ENCODE data around the gene TP73. TPM values are rescaled to one million over a fixed set of nuclear protein-coding genes. Genes with fewer than 3 reads are reported as not detected.
A peak's percentile ranks its signal among the peaks of the same experiment; 100 is the strongest.

The TP73 gene
- total RNA-seq, 1 experiment from 2014 or later, result 11.9 TPM

DNA sequence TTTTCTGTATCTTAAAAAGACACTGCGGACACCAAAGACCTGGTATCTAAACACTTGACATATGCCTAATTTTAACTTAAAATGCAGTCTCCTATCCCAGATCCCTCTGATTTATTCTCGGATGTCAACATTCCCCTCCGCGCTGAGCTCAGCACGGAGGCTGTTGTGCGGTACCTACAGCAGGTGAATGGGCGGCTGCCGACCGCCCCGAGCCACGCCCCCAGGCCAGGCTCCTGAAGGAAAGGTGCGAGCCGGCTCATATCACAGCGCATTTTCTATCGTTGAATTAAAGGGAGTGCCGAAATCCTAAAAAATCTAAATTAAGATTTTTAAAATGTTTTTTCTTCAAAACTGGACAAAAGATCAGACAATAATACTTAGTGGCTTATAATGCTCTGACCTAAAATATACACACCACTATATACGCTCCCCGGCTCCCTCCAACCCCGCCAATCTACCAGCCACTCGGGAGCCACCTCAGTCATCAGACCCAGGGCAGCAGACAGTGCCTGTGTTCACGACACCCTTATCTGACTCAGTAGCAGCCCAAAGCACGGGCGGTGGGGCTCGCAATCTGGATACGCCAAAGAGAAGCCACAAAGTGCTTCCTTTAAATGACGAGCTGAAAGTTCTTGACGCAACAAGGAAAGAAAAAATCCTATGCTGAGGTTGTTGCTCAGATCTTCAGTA, 6.5 kb upstream of the TP73 start:
- Histone ChIP-seq H3K4me1 (no peaks in the 10 kb centered on the region), H3K27me3 (replicated peaks; ENCODE audit: control insufficient read depth, insufficient read depth, low read length) (no peaks in the 10 kb centered on the region), H3K4me3 (ENCODE audit: low read depth, low read length) (no peak overlapping the region), H3K36me3 (ENCODE audit: control insufficient read depth, insufficient read depth, low read length) (no peaks in the 10 kb centered on the region; the same call in 1 of the 2 replicates), H3K9me3 (no peaks in the 10 kb centered on the region)
- H3K4me3 Mint-ChIP-seq (ENCODE audit: unreplicated experiment), result no peak overlapping the region
- no peaks in the 10 kb centered on the region for H3K27me3 Mint-ChIP-seq (ENCODE audit: insufficient read depth, unreplicated experiment)
- ChIA-PET POLR2A (no interaction called here), CTCF (no interaction called here)
- H3K27ac Mint-ChIP-seq (ENCODE audit: unreplicated experiment), result no peak overlapping the region
- no peaks in the 10 kb centered on the region for H3K4me1 Mint-ChIP-seq (ENCODE audit: low read depth, unreplicated experiment)
- BruUV-seq (replicated peaks), result no TSS peak
- DNase-seq, result no peak
- intact Hi-C loops (cut with micrococcal nuclease; ENCODE audit: unreplicated experiment), result no loop called here
- H3K9me3 Mint-ChIP-seq (ENCODE audit: unreplicated experiment), result no peaks in the 10 kb centered on the region
- TF ChIP-seq, protein P1, sequence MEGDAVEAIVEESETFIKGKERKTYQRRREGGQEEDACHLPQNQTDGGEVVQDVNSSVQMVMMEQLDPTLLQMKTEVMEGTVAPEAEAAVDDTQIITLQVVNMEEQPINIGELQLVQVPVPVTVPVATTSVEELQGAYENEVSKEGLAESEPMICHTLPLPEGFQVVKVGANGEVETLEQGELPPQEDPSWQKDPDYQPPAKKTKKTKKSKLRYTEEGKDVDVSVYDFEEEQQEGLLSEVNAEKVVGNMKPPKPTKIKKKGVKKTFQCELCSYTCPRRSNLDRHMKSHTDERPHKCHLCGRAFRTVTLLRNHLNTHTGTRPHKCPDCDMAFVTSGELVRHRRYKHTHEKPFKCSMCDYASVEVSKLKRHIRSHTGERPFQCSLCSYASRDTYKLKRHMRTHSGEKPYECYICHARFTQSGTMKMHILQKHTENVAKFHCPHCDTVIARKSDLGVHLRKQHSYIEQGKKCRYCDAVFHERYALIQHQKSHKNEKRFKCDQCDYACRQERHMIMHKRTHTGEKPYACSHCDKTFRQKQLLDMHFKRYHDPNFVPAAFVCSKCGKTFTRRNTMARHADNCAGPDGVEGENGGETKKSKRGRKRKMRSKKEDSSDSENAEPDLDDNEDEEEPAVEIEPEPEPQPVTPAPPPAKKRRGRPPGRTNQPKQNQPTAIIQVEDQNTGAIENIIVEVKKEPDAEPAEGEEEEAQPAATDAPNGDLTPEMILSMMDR (IDR thresholded peaks at IDR 0.05; ENCODE audit: insufficient read depth in 1 of 2, low read depth in 1 of 2, low read length in 1 of 2, severe bottlenecking in 1 of 2, unreplicated experiment in 1 of 2), result no peak
- H3K36me3 Mint-ChIP-seq (ENCODE audit: insufficient read depth, unreplicated experiment), result peaks cover 18% of the 10 kb centered on the region

DNA sequence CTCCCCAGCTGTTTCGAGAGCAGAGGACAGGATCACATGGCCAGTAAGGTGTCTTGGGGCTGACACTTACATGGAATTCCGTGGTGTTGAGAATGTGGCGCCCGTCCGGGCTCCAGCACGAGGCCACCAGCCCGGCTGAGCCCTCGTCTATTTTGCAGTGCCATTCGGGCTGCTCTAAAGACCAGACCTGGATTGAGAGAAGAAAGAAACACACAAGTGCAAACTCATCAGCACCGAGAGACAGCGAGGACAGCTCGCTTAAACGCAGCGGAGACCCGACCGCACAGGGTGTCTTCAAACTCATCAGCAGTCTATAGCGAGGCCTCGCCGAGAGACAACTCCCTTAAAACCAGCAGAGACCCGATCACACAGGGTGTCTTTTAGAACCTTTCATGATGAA, 5.7 kb upstream of the TP73 start:
- Mint-ChIP-seq H3K36me3 (ENCODE audit: insufficient read depth, unreplicated experiment) (peaks cover 18% of the 10 kb centered on the region), H3K27ac (ENCODE audit: unreplicated experiment) (no peak overlapping the region), H3K27me3 (ENCODE audit: insufficient read depth, unreplicated experiment) (no peaks in the 10 kb centered on the region), H3K9me3 (ENCODE audit: unreplicated experiment) (no peaks in the 10 kb centered on the region), H3K4me1 (ENCODE audit: low read depth, unreplicated experiment) (no peaks in the 10 kb centered on the region), H3K4me3 (ENCODE audit: unreplicated experiment) (no peak overlapping the region)
- Histone ChIP-seq H3K27me3 (replicated peaks; ENCODE audit: control insufficient read depth, insufficient read depth, low read length) (no peaks in the 10 kb centered on the region), H3K4me1 (peaks cover 4% of the 10 kb centered on the region; the same call in 1 of the 2 replicates), H3K36me3 (ENCODE audit: control insufficient read depth, insufficient read depth, low read length) (no peaks in the 10 kb centered on the region; the same call in 1 of the 2 replicates), H3K4me3 (ENCODE audit: low read depth, low read length) (no peak overlapping the region), H3K9me3 (no peaks in the 10 kb centered on the region)
- intact Hi-C loops (cut with micrococcal nuclease; ENCODE audit: unreplicated experiment), result no loop called here
- TF ChIP-seq, protein P1 (IDR thresholded peaks at IDR 0.05; ENCODE audit: insufficient read depth in 1 of 2, low read depth in 1 of 2, low read length in 1 of 2, severe bottlenecking in 1 of 2, unreplicated experiment in 1 of 2), result no peak
- ChIA-PET CTCF (no interaction called here), POLR2A (no interaction called here)
- no peak for DNase-seq
- no TSS peak for BruUV-seq (replicated peaks)

DNA sequence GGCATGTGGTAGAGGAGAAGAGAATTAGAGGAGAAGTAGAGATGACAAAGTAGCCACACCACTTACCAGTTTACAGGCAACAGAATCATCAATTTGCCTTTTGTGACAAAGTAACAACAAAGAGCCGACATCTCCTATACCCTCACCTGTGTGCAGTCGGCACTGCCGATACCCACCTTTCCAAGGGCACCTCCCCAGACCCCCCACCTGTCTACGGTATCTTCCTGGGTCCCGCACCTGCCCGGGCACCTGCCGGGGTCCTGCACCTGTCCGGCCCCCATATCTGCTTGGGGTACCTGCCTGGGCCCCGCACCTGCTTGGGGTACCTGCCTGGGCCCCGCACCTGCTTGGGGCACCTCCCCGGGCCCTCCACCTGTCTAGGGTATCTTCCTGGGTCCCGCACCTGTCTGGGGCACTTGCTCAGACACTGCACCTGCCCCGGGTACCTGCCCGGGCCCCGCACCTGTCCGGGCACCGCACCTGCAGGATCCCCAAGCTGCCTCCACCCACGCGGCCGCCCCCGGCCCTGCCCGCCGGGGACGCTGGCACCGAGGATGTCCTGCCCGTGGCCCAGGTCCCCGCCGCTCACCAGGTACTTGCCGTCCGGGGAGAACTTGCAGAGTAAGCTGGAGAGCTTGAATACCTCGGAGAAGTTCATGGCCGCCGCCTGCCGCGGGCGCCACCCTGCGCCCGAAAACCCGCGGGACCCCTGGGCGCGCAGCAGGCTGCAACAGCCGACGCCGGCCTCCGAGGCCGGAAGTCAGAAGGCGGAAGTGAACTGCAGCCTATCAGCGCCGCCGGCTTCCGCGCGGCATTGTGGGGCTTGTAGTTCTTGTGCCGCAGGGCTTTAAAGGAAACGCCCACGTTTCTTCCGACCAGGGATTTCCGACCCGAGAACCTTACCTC, 2.7 kb upstream of the TP73 start, which contains the start of gene WRAP73:
Gene WRAP73, minus strand, starts transcription at position 762 of the 906 bp plus-strand sequence. Its CDS starts 104 bp downstream, at position 658.
- Mint-ChIP-seq H3K27me3 (ENCODE audit: insufficient read depth, unreplicated experiment) (no peaks in the 10 kb centered on the region), H3K27ac (ENCODE audit: unreplicated experiment) (no peak within 1 kb of the TSS), H3K4me3 (ENCODE audit: unreplicated experiment) (peak within 1 kb of the TSS; percentile 72), H3K9me3 (ENCODE audit: unreplicated experiment) (no peaks in the 10 kb centered on the region), H3K4me1 (ENCODE audit: low read depth, unreplicated experiment) (no peaks in the 10 kb centered on the region), H3K36me3 (ENCODE audit: insufficient read depth, unreplicated experiment) (peaks cover 10% of the 10 kb centered on the region)
- ChIA-PET POLR2A (no interaction called here), CTCF (interaction anchor here (1.8 kb wide), 1 partner anchor 196 kb away, joined by 6 read pairs; no protein-coding TSS in a partner anchor)
- H3K4me1 ChIP-seq, result peaks cover 9% of the 10 kb centered on the region; the same call in 1 of the 2 replicates
- TF ChIP-seq, protein P1 (IDR thresholded peaks at IDR 0.05; ENCODE audit: insufficient read depth in 1 of 2, low read depth in 1 of 2, low read length in 1 of 2, severe bottlenecking in 1 of 2, unreplicated experiment in 1 of 2), result peak in 1 of 2 experiments; percentile 23
- intact Hi-C loops (cut with micrococcal nuclease; ENCODE audit: unreplicated experiment), result no loop called here
- no peaks in the 10 kb centered on the region for H3K36me3 ChIP-seq (ENCODE audit: control insufficient read depth, insufficient read depth, low read length)
- no peaks in the 10 kb centered on the region for H3K9me3 ChIP-seq
- H3K27me3 ChIP-seq (replicated peaks; ENCODE audit: control insufficient read depth, insufficient read depth, low read length), result no peaks in the 10 kb centered on the region
- no TSS peak for BruUV-seq (replicated peaks)
- H3K4me3 ChIP-seq (ENCODE audit: low read depth, low read length), result peak within 1 kb of the TSS; percentile 64
- DNase-seq, result peak; percentile 84 to 86
